GOT3 (cell line): ENCODE results near the gene SLC17A5.
"Not testable (repeated sequence)": the region's sequence is repeated elsewhere in the genome, so short reads cannot be mapped to it uniquely, and the experiment has no call there.

Source experiments
- DNase-seq: peaks from one replicate; lab custom pipeline; 2025; ENCODE audit warnings: mixed read lengths; lab: John Stamatoyannopoulos, UW

The SLC17A5 gene

DNA sequence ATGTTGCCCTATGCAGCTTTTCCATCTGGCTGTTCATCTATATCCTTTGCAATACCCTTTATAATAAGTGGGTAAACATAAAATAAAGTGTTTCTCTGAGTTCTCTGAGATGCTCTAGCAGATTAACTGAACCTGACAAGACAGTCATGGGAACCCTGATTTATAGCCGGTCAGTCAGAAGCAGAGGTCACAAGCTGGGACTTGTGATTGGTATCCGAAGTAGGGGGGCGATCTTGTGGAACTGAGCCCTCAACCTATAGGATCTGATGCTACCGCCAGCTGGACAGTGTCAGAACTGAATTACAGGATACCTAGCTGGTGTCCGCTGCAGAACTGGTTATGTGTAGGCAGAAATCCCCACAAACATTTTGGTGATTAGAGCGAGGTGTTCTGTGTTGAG, 39.0 kb downstream of the SLC17A5 start:
- no peak for DNase-seq

DNA sequence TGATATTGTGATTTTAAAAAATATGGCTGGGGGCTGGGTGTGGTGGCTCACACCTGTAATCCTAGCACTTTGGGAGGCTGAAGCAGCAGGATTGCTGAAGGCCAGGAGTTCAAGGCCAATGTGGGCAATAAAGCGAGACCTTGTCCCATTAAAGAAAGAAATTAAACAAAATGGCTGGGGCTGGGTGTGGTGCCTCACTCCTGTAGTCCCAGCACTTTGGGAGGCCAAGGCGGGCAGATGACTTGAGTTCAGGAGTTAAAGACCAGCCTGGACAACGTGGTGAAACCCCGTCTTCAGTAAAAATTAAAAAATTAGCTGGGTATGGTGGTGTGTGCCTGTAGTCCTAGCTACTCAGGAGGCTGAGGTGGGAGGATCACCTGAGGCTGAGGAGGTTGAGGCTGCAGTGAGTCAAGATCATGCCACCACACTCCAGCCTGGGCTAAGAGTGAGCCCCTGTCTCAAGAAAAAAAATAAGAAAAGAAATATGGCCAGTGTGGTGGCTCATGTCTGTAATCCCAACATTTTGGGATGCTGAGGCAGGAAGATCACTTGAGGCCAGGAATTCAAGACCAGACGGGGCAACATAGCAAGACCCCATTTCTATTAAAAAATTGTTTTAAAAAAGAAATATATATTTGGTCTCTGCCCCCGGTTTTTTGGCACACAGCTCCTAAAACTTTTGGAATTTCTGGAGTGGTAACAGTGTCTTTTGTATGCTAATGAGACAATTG, 39.8 kb downstream of the SLC17A5 start:
- no peak for DNase-seq

DNA sequence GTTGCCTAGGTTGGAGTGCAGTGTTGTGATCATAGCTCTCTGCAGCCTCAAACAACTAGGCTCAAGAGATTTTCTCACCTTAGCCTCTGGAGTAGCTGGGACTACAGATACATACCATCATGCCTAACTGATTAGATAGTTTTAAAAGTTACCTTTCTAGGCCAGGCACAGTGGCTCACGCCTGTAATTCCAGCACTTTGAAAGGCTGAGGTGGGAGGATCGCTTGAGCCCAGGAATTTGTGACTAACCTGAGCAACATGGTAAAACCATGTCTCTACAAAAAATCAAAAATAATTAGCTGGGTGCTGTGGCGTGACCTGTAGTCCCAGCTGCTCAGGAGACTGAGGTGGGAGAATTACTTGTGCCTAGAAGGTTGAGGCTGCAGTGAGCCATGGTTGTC, 41.2 kb downstream of the SLC17A5 start:
- DNase-seq: no peak

DNA sequence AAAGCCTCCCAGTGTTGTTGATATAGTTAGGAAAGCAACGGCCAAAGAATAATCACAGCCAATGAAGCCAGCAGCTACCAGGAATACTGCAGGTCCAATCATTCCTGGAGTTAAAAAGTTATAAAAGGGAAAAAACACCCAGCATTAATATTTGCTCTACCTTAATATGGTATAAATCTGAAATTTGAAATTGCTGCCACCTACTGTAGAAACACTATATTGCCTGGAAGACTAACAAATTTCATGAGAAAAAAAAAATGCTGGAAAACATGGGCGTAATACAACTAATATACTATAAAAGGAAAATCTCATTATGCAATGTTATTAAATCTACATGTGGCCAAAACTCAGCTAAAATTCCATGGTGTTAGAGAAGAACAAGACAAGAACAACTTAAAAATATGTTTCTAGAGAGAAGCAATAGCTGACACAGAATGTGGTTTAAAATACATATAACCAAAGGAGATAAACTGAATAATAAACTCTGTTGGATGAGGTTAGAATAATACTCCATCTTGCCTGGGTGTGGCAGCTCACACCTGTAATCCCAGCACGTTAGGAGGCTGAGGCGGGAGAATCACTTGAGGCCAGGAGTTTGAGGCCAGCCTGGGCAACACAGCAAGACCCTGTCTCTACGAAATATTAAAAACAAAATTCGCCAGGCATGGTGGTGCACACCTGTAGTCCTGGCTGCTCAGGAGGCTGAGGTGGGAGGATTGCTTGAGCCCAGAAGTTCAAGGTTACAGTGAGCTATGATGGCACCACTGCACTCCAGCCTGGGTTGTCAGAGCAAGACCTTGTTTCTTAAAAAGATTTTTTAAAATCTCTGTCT, 43.1 kb downstream of the SLC17A5 start:
- DNase-seq: no peak

DNA sequence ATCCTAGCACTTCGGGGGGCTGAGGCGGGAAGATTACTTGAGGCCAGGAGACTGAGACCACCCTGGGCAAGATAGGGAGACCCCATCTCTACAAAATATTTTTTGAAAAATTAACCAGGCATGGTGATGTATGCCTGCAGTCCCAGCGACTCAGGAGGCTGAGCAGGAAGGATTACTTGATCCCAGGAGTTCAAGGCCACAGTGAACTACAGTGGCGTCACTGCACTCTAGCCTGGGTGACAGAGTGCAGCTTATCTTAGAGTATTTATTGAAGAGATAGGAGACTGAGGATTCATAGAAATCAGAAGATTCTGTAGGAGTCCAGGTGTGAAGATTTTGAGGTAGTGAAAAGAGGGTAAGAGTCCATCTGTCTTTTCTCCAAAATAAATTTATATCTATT, 45.0 kb downstream of the SLC17A5 start:
- no peak for DNase-seq

DNA sequence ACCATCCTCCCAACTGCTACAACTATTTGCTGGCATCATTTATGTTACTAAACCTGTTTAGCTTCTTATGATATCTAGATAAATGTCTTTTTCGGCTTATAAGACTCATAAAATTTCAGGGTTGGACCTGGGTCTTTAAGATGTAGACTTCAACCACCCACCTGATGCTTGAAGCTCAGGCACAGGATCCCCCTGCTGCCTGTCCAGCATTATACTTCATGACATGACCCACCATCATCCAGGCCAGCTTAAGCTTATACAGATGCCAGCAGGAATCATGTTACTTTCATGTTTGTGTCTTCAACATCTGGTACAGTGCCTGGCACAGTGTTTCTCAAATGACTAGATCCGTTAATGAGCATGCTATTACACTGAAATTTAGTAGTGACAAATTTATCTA, 47.4 kb downstream of the SLC17A5 start:
- no peak for DNase-seq

DNA sequence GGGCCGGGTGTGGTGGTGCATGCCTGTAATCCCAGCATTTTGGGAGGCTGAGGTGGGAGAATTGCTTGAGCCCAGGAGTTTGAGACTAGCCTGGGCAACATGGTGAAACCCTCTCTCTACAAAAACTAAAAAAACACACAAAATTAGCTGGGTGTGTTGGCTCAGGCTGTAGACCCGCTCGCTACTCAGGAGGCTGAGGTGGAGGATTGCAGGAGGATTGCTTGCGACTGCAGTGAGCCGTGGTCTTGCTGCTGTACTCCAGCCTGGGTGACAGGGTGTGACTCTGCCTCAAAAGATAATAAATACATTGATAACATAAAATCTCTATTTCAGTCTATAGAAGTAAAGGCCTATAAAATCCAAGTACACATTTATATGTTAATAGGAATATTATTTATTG, 49.3 kb downstream of the SLC17A5 start:
- DNase-seq: no peak

DNA sequence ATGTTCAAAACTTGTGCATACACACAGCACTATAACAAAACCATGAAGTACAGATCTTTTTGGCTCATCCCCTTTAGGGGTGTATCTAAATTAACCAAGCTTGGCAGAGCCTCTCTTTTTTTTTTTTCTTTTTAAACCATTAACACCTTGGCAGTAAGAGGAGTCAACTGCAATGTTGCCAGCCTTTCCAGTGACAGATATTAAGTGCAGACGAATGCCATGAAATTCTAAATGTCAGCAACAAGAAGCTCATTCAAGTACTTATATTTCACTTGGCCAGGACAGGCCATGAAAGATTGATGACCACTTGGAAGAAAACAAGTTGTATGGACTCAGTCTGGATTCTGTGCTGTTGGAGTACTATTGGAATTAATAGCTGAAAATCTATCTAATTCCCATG, 49.8 kb downstream of the SLC17A5 start:
- DNase-seq: no peak

DNA sequence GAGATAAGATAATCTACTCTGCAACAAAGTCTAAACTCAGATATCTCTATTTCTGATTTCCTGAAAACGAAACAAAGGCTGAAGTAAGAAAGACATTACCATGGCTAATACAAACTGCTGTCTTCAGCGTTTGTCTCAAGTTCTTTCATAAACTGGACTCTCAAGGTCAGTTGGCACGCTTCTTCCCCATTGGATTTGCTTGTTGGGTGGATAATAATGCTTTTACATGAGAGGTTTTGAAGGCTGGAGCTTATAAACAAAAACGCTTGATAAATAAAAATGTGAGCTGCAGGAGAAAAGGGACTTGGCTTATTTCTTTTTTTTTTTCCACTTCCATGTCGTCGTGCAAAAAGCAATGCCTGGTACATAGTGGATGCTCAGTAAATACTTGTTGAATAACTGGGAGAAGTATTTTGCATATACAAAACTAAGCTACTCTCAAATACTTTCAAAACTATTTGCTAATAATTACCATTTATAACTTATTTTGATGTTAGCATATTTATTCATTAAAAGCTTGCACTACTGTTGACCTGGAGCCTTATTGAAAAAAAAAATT, 67.3 kb downstream of the SLC17A5 start:
- no peak for DNase-seq

DNA sequence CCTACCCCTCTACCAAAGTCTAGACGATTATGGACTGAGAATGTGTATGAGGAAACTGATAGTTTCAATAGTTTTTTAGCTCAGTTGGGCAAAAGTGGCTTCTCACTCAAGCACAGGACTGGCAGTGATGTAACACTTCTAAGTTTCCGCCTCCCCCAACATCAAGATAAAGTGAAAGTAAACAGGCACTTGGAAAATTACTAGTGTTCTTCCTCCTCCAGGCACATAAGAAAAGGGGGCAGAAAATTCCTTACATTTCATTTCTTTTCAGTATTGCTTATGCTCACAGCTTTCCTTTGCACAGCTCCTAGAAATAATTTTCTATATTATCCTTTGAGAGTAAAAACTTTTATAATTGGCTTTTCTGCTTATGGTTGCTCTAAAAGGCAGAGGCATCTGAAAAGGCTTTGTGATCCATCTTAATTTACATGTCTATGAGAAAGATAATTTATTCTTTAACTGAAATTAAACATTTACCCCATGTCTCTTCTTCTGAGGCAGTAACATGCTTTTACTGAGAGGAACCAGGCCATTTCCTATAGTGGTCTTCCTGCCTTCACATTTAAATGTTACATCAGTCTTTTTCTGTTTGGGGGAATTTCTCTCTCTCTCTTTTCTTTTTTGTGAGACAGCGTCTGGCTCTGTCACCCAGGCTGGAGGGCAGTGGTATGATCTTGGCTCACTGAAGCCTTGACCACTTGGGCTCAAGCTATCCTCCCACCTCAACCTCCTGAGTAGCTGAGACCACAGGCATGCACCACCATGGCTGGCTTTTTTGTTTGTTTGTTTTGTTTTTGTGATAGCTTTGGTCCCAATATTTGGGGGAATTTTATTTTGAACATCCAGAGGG, 68.0 kb downstream of the SLC17A5 start:
- DNase-seq: no peak

DNA sequence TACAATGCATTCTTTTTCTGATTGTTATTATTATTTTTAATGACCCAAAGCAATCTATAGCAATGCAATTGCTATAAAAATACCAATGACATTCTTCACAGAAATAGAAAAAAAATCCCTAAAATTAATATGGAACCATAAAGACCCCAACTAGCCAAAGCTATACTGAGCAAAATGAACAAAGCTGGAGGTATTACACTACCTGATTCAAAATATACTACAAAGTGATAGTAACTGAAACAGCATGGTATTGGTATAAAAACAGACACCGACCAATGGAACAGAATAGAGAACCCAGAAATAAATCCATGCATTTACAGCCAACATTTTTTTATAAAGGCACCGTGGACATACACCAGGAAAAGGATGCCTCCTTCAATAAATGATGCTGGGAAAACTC, 72.5 kb downstream of the SLC17A5 start:
- DNase-seq: no peak

DNA sequence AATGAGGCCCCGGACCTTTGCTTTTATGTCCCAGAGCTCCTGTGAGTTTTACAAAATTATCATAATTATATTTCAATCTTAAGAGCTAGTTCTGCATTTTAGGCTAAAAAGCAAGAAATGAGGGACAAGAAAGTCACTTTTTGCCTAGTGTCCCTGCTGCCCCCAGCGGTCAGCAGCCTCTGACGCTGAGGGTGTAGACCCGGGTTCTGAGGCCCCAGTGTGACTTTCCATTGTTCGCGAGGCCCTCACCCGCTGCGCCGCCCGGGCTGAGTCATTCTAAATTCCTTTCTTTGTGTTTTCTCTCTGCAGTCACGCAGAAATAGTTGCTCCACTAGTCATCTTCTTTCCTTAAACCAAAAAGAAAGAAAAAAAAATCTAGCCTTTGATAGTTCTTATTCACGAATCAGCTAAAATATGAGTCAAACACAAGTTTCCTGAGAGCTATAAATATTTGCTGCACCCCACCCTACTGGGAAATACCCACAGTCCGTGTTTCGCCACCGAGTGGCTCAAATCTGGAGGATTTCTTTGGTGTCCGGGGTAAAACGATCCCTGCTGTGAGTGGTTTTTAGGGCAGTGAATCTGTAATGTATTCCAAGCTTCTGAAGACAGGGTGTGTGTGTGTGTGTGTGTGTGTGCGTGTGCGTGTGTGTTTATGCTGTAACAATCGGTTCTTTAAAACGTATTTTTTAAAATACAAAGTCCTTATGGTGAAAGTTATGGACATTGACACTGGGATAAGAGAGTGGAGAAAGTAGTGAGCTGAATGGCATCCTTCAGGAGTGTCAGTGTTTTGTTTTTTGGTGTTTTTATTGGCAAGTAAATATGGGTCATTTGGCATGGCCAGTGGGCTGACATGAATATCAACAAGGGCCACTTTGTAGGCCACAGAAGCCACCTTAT, 73.3 kb downstream of the SLC17A5 start:
- DNase-seq: peak; percentile 80

DNA sequence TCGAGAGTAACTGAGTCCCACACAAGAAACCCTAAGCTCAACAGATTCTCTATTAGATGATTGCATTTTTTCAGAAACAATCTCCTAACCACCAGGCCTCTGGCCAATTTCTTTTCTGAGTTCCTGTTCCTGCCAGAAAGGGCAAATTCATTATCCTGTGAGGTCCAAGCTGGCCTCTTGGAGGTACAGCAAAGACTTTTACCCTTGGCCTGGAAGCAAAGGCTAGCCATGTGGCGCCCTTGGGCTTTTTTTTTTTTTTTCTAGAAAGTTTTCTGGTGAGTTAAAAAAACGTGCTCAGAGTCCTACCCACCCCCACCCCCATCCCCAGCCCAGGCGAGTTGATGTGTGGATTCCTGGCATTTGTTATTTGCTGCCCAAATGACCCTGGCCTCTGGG, 73.9 kb downstream of the SLC17A5 start:
- peak; percentile 47 for DNase-seq

DNA sequence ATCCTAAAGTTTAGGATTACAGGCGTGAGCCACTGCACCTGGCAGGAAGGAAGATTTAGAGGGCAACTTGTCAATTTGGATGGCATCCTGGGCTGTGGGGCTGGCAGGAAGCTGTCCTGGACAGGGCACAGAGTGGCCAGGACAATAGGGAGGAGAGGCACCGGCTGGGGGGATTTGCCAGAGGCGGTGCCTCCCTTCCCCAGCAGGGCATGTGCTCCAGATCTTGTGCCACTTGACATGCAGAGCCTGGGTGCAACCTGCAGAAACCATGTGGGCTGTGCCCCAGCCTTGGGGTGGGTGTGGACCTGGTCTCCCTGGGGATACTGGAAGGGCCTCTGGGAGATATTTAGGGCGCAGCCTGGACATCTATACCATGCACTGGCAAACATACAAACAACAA, 74.4 kb downstream of the SLC17A5 start:
- no peak for DNase-seq

DNA sequence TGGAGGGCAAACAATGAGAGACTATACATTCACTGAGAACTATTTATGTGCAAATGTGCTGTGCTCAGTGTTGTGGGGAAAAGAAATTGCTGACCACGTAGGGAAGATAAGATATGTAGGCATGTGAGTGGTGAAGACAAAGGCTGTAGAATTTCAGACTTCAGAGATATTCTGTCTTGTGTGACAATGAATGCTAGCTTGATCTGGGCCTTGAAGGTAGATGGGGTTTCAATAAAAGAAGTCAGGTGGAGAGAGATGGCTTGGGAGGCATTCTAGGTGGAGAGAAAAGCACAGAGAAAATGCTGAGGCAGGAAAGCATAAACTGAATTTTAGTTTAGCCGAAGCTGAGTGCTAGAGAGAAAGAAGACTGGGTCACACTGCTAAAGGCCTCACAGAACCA, 76.1 kb downstream of the SLC17A5 start:
- DNase-seq: no peak

DNA sequence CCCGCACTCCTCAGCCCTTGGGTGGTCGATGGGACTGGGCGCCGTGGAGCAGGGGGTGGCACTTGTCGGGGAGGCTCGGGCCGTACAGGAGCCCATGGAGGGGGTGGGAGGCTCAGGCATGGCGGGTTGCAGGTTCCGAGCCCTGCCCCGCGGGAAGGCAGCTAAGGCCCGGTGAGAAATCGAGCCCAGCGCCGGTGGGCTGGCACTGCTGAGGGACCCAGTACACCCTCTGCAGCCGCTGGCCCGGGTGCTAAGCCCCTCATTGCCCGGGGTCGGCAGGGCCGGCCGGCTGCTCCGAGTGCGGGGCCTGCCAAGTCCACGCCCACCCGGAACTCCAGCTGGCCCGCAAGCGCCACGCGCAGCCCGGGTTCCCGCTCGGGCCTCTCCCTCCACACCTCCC, 81.3 kb downstream of the SLC17A5 start:
- DNase-seq: not testable (repeated sequence)

DNA sequence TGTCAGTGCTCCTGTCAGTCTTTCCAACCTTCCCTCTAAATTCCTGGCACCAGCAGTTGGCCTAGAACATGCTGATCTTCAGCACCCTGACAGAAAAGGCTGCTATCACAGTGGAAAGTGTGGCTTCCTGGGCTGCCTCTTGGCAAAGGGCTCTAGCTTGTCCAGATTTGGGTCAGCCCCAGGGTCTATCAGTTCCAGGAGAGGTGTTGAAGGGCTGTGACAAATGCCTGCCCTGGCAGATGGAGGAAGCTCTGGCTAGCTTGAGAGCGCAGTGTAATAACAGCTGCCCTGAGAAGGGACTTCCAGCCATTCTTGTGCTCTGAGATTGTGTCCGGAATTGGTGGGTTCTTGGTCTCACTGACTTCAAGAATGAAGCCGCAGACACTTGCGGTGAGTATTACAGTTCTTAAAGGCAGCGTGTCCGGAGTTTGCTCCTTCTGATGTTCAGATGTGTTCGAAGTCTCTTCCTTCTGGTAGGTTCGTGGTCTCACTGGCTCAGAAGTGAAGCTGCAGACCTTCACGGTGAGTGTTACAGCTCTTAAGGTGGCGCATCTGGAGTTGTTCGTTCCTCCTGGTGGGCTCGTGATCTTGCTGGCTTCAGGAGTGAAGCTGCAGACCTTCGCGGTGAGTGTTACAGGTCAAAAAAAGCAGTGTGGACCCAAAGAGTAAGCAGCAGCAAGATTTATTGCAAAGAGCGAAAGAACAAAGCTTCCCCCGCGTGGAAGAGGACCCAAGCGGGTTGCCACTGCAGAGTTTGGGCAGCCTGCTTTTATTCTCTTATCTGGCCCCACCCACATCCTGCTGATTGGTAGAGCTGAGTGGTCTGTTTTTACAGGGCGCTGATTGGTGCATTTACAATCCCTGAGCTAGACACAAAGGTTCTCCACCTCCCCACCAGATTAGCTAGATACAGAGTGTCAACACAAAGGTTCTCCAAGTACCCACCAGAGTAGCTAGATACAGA, 82.3 kb downstream of the SLC17A5 start:
- DNase-seq: not testable (repeated sequence)

DNA sequence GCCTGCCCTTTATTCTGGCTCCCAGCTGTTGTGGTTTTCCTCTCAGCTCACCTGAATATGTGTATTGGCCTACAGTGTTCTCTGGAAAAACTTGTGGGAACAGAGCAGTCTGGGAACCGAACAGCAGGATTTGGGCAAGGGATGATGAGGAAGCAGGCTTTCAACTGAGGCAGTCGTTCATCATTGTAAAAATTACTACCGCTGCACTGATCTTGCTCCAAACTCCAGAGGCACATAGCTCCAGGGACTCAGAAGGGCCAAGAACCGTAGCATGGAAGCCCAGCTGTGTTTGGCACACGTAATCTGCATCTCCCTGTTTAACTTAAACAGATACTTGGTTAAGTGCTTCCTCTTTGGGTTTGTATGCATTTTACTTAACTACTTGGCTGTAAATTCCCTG, 84.7 kb downstream of the SLC17A5 start:
- no peak for DNase-seq

DNA sequence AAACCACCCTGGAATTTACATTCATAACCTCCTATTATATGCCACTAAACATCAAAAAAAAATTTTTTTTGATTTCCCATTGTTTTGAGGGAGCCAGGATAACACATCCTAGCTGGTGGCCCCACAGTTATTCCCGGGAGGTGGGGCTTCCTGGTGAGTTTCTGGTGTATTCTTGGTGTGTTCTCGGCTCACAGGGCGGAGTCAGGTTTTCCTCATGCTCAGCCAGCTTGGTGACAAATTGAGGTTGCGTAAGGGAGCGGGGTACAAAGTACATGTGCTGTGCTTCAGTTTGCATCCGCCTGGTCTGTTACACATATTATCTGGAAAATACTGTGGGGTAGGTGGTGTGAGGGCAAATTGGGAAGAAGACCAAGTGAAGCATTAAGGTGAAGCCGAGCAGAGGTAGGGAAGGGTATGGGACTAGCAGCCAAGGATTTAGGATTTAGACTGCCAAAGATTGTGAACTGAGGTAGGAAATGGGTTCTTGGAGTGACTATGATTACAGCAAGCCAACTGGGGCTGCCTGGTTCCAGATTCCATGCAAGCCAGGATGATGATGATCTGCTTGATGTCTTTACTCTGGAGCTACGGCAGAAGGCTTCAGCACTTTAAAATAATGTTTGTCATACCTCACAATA, 86.7 kb downstream of the SLC17A5 start:
- no peak for DNase-seq

DNA sequence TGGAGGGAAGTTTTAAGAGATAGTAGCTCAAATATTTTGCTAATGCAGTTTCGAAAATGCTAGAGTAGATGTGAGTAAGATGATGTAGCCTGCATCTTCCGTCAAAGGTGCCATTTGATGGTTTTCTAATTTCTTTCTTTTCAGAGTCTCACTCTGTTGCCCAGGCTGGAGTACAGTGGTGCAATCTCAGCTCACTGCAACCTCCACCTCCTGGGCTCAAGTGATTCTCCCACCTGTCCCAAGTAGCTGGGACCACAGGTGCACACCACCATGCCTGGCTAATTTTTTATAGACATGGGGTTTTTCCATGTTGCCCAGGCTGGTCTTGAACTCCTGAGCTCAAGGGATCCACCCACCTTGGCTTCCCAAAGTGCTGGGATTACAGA, 87.3 kb downstream of the SLC17A5 start:
- not testable (repeated sequence) for DNase-seq
